SIG-M5 treated with dmso at 0.1 percent for 504 hours (cell line): ENCODE data around the gene CYP2A6.
A peak's percentile ranks its signal among the peaks of the same experiment; 100 is the strongest.

Experiments used
- DNase-seq: peaks from one replicate; lab custom pipeline; 2025; ENCODE audit not compliant: unreplicated experiment; lab: John Stamatoyannopoulos, UW

The CYP2A6 gene

DNA sequence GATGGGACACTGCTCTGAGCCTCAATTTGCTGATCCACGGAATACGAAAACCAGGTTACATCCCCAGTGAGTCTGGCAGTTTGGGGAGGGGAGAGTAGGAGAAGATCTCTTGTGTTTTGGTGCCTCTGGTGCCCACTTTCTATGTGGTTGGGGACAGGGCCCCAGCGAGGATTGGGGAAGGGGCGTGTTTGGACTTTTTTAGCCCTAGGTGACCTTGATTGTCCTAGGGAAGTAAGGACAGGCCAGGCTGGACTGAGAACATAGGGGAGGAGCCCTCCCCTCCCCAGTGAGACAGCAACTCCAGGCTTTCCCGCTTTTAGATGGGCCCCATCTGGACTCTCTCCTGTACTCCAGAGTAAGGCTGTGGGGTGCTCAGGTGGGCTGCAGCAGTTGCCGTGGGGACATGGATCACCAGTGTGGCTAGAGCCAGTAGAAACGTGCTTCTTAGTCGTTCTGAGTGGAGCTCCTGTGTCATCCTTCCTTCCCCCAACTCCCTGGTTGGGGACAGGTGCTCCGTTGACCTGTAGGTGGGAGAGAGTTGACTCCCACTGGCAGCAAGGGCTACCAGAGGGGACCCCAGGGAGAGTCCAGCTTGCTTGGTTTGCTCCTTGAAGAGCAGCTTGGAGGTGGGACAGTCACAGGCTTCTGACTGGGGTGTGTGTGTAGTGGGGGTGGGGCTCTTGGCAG is 46.9 kb downstream of the CYP2A6 start:
- no peak for DNase-seq

DNA sequence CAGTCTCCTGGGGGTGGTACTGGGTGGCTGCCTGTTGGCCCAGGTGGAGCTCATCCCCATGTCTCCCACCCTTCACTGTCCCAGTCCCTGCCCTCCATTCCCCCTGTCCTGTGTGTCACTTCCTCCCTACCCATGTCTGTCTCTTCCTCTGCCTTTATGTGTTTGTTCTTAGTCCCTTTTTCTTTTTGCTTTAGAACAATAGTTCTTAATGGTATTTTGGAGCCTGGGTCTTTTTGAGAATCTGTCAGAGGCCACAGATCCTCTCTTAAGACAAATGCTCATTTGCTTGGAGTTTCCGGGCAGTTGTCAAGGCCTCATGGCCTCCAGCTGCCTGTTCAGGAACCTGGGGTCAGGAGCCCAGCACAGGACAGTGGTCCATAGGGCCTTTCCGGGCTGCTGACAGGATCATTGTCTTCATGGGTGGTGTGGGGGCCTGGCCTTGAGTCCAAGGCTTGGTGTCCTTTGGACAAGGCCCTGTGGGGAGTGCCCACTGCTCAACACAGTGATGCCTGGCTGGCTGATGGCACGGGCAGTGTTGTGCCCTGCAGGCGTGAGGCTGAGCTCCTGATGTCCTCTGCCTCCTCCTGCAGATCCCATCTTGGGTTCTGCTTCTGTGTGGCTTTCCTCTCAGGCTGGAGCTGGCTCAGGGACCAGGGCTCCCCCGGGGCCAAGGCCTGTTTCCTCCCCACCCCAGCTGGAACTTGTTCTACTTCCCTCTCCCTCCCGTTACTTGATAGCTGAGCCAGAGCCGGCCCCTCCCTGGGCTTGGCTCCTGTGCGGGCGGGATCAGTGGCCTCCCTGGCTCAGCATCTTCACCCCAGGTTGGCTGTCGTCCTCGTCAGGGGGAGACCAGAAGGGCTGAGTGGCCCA is 47.7 kb downstream of the CYP2A6 start:
- no peak for DNase-seq

GRCh38 chr19:40801426-40802299 is 48.6 kb downstream of the CYP2A6 start:
- no peak for DNase-seq

DNA sequence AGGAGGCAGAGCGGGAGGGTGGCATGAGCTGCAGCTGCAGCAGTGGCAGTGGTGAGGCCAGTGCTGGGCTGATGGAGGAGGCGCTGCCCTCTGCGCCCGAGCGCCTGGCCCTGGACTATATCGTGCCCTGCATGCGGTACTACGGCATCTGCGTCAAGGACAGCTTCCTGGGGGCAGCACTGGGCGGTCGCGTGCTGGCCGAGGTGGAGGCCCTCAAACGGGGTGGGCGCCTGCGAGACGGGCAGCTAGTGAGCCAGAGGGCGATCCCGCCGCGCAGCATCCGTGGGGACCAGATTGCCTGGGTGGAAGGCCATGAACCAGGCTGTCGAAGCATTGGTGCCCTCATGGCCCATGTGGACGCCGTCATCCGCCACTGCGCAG is 49.3 kb downstream of the CYP2A6 start:
- no peak for DNase-seq

GRCh38 chr19:40800339-40800996 is 49.8 kb downstream of the CYP2A6 start:
- DNase-seq = no peak

GRCh38 chr19:40799558-40800338 is 50.5 kb downstream of the CYP2A6 start:
- DNase-seq = peak; percentile 20

GRCh38 chr19:40798683-40799557 is 51.3 kb downstream of the CYP2A6 start, which contains the start of gene EGLN2:
Gene EGLN2, plus strand, starts transcription at chr19:40799191. Its CDS starts 1,382 bp downstream, at chr19:40800573.
- peak; percentile 98 for DNase-seq

DNA sequence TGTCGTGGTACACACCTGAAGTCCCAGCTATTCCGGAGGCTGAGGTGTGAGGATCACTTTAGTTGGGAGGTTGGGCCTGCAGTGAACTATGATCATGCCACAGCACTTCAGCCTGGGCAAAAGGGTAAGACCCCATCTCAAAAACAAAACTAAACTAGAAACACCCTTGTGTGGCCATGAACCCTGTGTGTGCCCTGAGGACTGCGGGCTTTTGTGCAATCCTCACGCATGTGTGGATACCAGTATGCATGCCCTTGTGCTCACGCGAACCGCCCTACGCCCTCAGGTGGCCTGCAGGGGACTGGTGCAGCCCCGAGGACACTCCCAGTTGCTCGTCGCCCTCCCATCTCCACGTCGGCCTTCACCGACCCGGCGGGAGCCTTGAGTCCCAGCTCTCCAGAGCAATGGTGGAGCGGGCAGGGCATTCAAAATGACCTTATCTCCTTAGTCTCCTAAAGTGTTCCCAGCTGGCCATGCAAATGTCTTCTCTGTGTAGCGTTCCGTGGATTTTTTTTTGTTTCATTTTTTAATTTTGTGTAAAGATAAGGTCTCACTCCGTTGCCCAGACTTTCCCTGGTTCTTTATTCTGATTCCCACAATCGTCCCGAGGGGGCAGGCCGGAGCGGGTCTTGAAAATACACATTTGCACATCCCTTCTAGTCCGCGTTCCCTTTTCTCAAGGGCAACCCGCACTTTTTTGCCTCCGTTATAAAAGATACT is 52.1 kb downstream of the CYP2A6 start:
- peak; percentile 62 for DNase-seq

- DNase-seq = no peak
Observed at GRCh38 chr19:40797166-40797962, 52.9 kb downstream of the CYP2A6 start.
